Amygdala (tissue), 56 donors: ENCODE measurements around the gene ACSBG1.
A peak's percentile ranks its signal among the peaks of the same experiment; 100 is the strongest.

Source experiments
- DNase-seq, 56 donors: peaks; one replicate each; lab custom pipeline; 2025; lab: John Stamatoyannopoulos, UW

Gene ACSBG1

GRCh38 chr15:78223396-78224022 is 10.9 kb downstream of the ACSBG1 start:
- no peak for DNase-seq

- no peak for DNase-seq
Measured at GRCh38 chr15:78222745-78223395, 11.5 kb downstream of the ACSBG1 start.

- DNase-seq = no peak
Measured at GRCh38 chr15:78220713-78221112, 13.7 kb downstream of the ACSBG1 start.

GRCh38 chr15:78216276-78217104 is 17.9 kb downstream of the ACSBG1 start:
- DNase-seq = peak in 38 of 56 donors; percentile 21 to 88 (median 56)

- no peak for DNase-seq
Measured at GRCh38 chr15:78213956-78214355, 20.4 kb downstream of the ACSBG1 start.

- no peak for DNase-seq
Measured at GRCh38 chr15:78213425-78213750, 21.0 kb downstream of the ACSBG1 start.

GRCh38 chr15:78212546-78213424 is 21.6 kb downstream of the ACSBG1 start:
- DNase-seq = peak in 22 of 56 donors; percentile 22 to 80 (median 53)

GRCh38 chr15:78212008-78212407 is 22.4 kb downstream of the ACSBG1 start:
- DNase-seq = no peak

- peak in 1 of 56 donors; percentile 16 for DNase-seq
Measured at GRCh38 chr15:78211189-78211921, 23.0 kb downstream of the ACSBG1 start.

- DNase-seq = no peak
Measured at GRCh38 chr15:78210349-78210717, 24.0 kb downstream of the ACSBG1 start.

GRCh38 chr15:78209646-78210348 is 24.6 kb downstream of the ACSBG1 start:
- DNase-seq = peak in 1 of 56 donors; percentile 64

GRCh38 chr15:78208887-78209645 is 25.3 kb downstream of the ACSBG1 start:
- DNase-seq = no peak

- no peak for DNase-seq
Measured at GRCh38 chr15:78208341-78208844, 26.0 kb downstream of the ACSBG1 start.

- DNase-seq = no peak
Measured at GRCh38 chr15:78207641-78208340, 26.6 kb downstream of the ACSBG1 start.

GRCh38 chr15:78207110-78207458 is 27.3 kb downstream of the ACSBG1 start:
- DNase-seq = no peak

- no peak for DNase-seq
Measured at GRCh38 chr15:78206326-78207109, 27.8 kb downstream of the ACSBG1 start.

GRCh38 chr15:78205856-78206255 is 28.5 kb downstream of the ACSBG1 start:
- DNase-seq = no peak
